Neuronal stem cell (in vitro differentiated cells): ENCODE data around the gene PCDHGA8.
"Not testable (repeated sequence)": the region's sequence is repeated elsewhere in the genome, so short reads cannot be mapped to it uniquely, and the experiment has no call there.

ENCODE experiments used
- DNase-seq: peaks from one replicate; pipeline ENCODE4 v3.0.0-alpha.2; 2013; ENCODE audit warnings: low spot score
- H2AFZ ChIP-seq: one replicate; pipeline ENCODE4 v1.6.1; 2013; ENCODE audit warnings: mild to moderate bottlenecking, low read length, inconsistent platforms
- H2AK5ac ChIP-seq: 2 replicates; pipeline ENCODE4 v1.6.1; 2013; ENCODE audit warnings: low read depth, mild to moderate bottlenecking, inconsistent platforms, low read length, moderate library complexity, mixed read lengths
- H2BK120ac ChIP-seq: 2 replicates; pipeline ENCODE4 v1.6.1; 2013; ENCODE audit warnings: low read depth, mild to moderate bottlenecking, inconsistent platforms, low read length, moderate library complexity, mixed read lengths
- H2BK12ac ChIP-seq: one replicate; pipeline ENCODE4 v1.6.1; 2013; ENCODE audit warnings: low read length, inconsistent platforms
- H2BK15ac ChIP-seq: 2 replicates; pipeline ENCODE4 v1.6.1; 2013; ENCODE audit warnings: mild to moderate bottlenecking, low read length, inconsistent platforms, mixed read lengths
- H2BK5ac ChIP-seq: one replicate; pipeline ENCODE4 v1.6.1; 2013; ENCODE audit warnings: inconsistent platforms, mild to moderate bottlenecking, low read length, moderate library complexity
- H3K14ac ChIP-seq: one replicate; pipeline ENCODE4 v1.6.1; 2013; ENCODE audit warnings: low read length, inconsistent platforms
- H3K18ac ChIP-seq: 2 replicates; pipeline ENCODE4 v1.6.1; 2013; ENCODE audit warnings: low read length, inconsistent platforms
- H3K23ac ChIP-seq: 2 replicates; pipeline ENCODE4 v1.6.1; 2013; ENCODE audit warnings: low read depth, mild to moderate bottlenecking, mixed read lengths, low read length, inconsistent platforms; ENCODE audit not compliant: poor library complexity
- H3K27ac ChIP-seq: replicated peaks from 3 replicates; pipeline ENCODE4 v1.5.1; 2013; ENCODE audit warnings: low read length, inconsistent platforms
- H3K27me3 ChIP-seq, 3 experiments: 2 replicates each; pipeline ENCODE4 v1.6.1; 2013; ENCODE audit warnings: low read length in 3 of 3, mild to moderate bottlenecking in 2 of 3, inconsistent platforms in 1 of 3, low read depth in 1 of 3, mixed read lengths in 1 of 3, moderate library complexity in 1 of 3; ENCODE audit not compliant: control insufficient read depth in 3 of 3, insufficient read depth in 3 of 3
- H3K36me3 ChIP-seq, 2 donors: replicated peaks in 1 of 2; 2 replicates each; pipeline ENCODE4 v1.6.1; 2013; ENCODE audit warnings: low read length in 2 of 2; ENCODE audit not compliant: control insufficient read depth in 2 of 2, insufficient read depth in 2 of 2
- H3K4ac ChIP-seq: 2 replicates; pipeline ENCODE4 v1.6.1; 2013; ENCODE audit warnings: inconsistent platforms, mild to moderate bottlenecking, low read length, moderate library complexity
- H3K4me1 ChIP-seq, 2 donors: 1 replicate in 1 of 2; 2 replicates in 1 of 2; pipeline ENCODE4 v1.6.1; 2013; ENCODE audit warnings: low read length in 2 of 2, low read depth in 1 of 2; ENCODE audit not compliant: control insufficient read depth in 2 of 2, insufficient read depth in 1 of 2
- H3K4me2 ChIP-seq: one replicate; pipeline ENCODE4 v1.6.1; 2013; ENCODE audit warnings: mild to moderate bottlenecking, low read length, inconsistent platforms; ENCODE audit not compliant: insufficient read depth, poor library complexity, severe bottlenecking
- H3K4me3 ChIP-seq, 2 donors: 2 replicates each; pipeline ENCODE4 v1.5.1; 2013; ENCODE audit warnings: low read length in 2 of 2, mild to moderate bottlenecking in 2 of 2, inconsistent platforms in 1 of 2, moderate library complexity in 1 of 2
- H3K79me1 ChIP-seq: one replicate; pipeline ENCODE4 v1.6.1; 2013; ENCODE audit warnings: low read depth, mild to moderate bottlenecking, inconsistent platforms, low read length, moderate library complexity
- H3K9ac ChIP-seq: one replicate; pipeline ENCODE4 v1.6.1; 2013; ENCODE audit warnings: mild to moderate bottlenecking, low read depth, low read length, inconsistent platforms; ENCODE audit not compliant: poor library complexity
- H3K9me3 ChIP-seq, 2 donors: replicated peaks in 1 of 2; 2 replicates each; pipeline versions ENCODE3 to v1.6.1; 2013; ENCODE audit warnings: low read length in 2 of 2, mild to moderate bottlenecking in 2 of 2, inconsistent platforms in 1 of 2, low read depth in 1 of 2, mixed read lengths in 1 of 2, moderate library complexity in 1 of 2; ENCODE audit not compliant: control insufficient read depth in 2 of 2, insufficient read depth in 1 of 2
- H4K8ac ChIP-seq: one replicate; pipeline ENCODE4 v1.6.1; 2013; ENCODE audit warnings: low read depth, mild to moderate bottlenecking, inconsistent platforms, low read length, moderate library complexity
- H4K91ac ChIP-seq: one replicate; pipeline ENCODE4 v1.6.1; 2013; ENCODE audit warnings: low read length, low read depth, mild to moderate bottlenecking, inconsistent platforms; ENCODE audit not compliant: poor library complexity
- WGBS, 2 donors: extraction: QIAGEN DNeasy Blood & Tissue Kit; methylation state at CpG; one replicate each; pipeline ENCODE4 v1.1.7; 2013; ENCODE audit warnings: missing lambda C conversion rate in 2 of 2, mixed read lengths in 1 of 2; ENCODE audit not compliant: insufficient read length in 2 of 2, insufficient replicate concordance in 1 of 2; ENCODE audit errors: extremely low coverage in 2 of 2; 5-methylcytosine and 5-hydroxymethylcytosine counted together

PCDHGA8 gene

GRCh38 chr5:141389153-141390042 is 3.0 kb upstream of the PCDHGA8 start:
- peaks cover 4% of the 10 kb centered on the region for H3K79me1 ChIP-seq
- H2AFZ ChIP-seq: no peak overlapping the region
- no peak overlapping the region for H2BK15ac ChIP-seq
- no CpG with 5 or more reads among the region's 77 CpGs for WGBS, 2 donors
- H3K4me2 ChIP-seq: no peak overlapping the region
- no peak overlapping the region for H2BK12ac ChIP-seq
- H3K4me1 ChIP-seq: no peaks in the 10 kb centered on the region
- no peak overlapping the region for H4K8ac ChIP-seq
- no peak overlapping the region for H4K91ac ChIP-seq
- H3K9me3 ChIP-seq: peaks cover 40 to 70% of the 10 kb centered on the region in 2 donors
- H3K9ac ChIP-seq: peak overlapping the region; percentile 51
- H3K36me3 ChIP-seq: peaks cover 14 to 26% of the 10 kb centered on the region in 2 donors
- no peak overlapping the region for H3K14ac ChIP-seq
- no peaks in the 10 kb centered on the region for H3K27me3 ChIP-seq
- no peak overlapping the region for H2BK5ac ChIP-seq
- no peak overlapping the region for H2BK120ac ChIP-seq
- H3K18ac ChIP-seq: peak overlapping the region; percentile 30
- no peak overlapping the region for H3K4ac ChIP-seq
- H3K27ac ChIP-seq: no peak overlapping the region
- H3K23ac ChIP-seq: peak overlapping the region; percentile 16
- H2AK5ac ChIP-seq: no peak overlapping the region
- DNase-seq: no peak
- peak overlapping the region in 1 of 2 donors; percentile 24 for H3K4me3 ChIP-seq

GRCh38 chr5:141393267-141393666 is 834 bp downstream of the PCDHGA8 start:
- Histone ChIP-seq H3K4me3 (no peak overlapping the region), H4K91ac (no peak overlapping the region), H2BK5ac (no peak overlapping the region), H3K4me2 (no peak overlapping the region), H3K4me1 (no peaks in the 10 kb centered on the region), H3K27ac (no peak overlapping the region), H3K36me3 (peaks cover 14 to 26% of the 10 kb centered on the region in 2 donors), H3K9ac (no peak overlapping the region), H3K4ac (no peak overlapping the region), H2BK120ac (no peak overlapping the region), H3K9me3 (peaks cover 39 to 83% of the 10 kb centered on the region in 2 donors), H3K14ac (no peak overlapping the region), H2BK12ac (no peak overlapping the region), H2AK5ac (no peak overlapping the region), H4K8ac (no peak overlapping the region), H3K27me3 (no peaks in the 10 kb centered on the region), H2AFZ (no peak overlapping the region), H3K23ac (no peak overlapping the region), H3K18ac (no peak overlapping the region), H3K79me1 (peaks cover 6% of the 10 kb centered on the region), H2BK15ac (no peak overlapping the region)
- DNase-seq: no peak
- WGBS, 2 donors: no CpG with 5 or more reads among the region's 21 CpGs

- H3K14ac ChIP-seq, H2BK12ac ChIP-seq, H2AFZ ChIP-seq, H2BK15ac ChIP-seq, H3K4me1 ChIP-seq, H3K27me3 ChIP-seq, H3K23ac ChIP-seq, H2BK120ac ChIP-seq, H3K4ac ChIP-seq, H4K8ac ChIP-seq, H3K4me2 ChIP-seq, H3K4me3 ChIP-seq, H3K9ac ChIP-seq, DNase-seq, H3K27ac ChIP-seq, H3K79me1 ChIP-seq, H4K91ac ChIP-seq, H2AK5ac ChIP-seq: not testable (repeated sequence)
- Histone ChIP-seq H3K18ac (peak overlapping the region; percentile 57), H3K9me3 (peaks cover 37 to 82% of the 10 kb centered on the region in 2 donors), H3K36me3 (peaks cover 14 to 26% of the 10 kb centered on the region in 2 donors), H2BK5ac (peak overlapping the region; percentile 44)
- WGBS, 2 donors: no CpG with 5 or more reads among the region's 53 CpGs
Measured at GRCh38 chr5:141394401-141395187, 2.2 kb downstream of the PCDHGA8 start.
